OCI-LY3 (cell line): Measurements from ENCODE around the gene CACNG1.

Experiments used
- H2AFZ ChIP-seq: fragments of 200-600, 300-600 bp; shearing (Covaris generic); 2 replicates; pipeline ENCODE4 v1.6.0; 2014; ENCODE audit warnings: antibody characterized with exemption, low read depth, low read length
- H3K27ac ChIP-seq: fragments of 200-600, 300-600 bp; sonication (generic); 2 replicates; pipeline ENCODE4 v1.5.1; 2014; ENCODE audit warnings: mild to moderate bottlenecking, low read length, moderate library complexity, mixed read lengths
- H3K27me3 ChIP-seq: fragments of 200-600, 300-600 bp; sonication (generic); 2 replicates; pipeline ENCODE4 v1.6.1; 2014; ENCODE audit warnings: low read depth, low read length, mixed read lengths
- H3K36me3 ChIP-seq: fragments of 200-600, 300-600 bp; sonication (generic); replicated peaks from 2 replicates; pipeline ENCODE3; 2014; ENCODE audit warnings: low read depth, low read length, mixed read lengths
- H3K4me1 ChIP-seq: fragments of 300-600, 200-600 bp; sonication (generic); 2 replicates; pipeline ENCODE4 v1.6.1; 2014; ENCODE audit warnings: low read length, mixed read lengths
- H3K4me2 ChIP-seq: fragments of 200-600, 300-600 bp; sonication (generic); 2 replicates; pipeline ENCODE4 v1.6.1; 2014; ENCODE audit warnings: low read length, mixed read lengths
- H3K4me3 ChIP-seq: fragments of 300-600, 200-600 bp; sonication (generic); 2 replicates; pipeline ENCODE4 v1.5.1; 2014; ENCODE audit warnings: antibody characterized with exemption, mild to moderate bottlenecking, low read length, moderate library complexity
- H3K79me2 ChIP-seq: fragments of 300-600, 200-600 bp; shearing (Covaris generic); 2 replicates; pipeline ENCODE4 v1.6.1; 2014; ENCODE audit warnings: mild to moderate bottlenecking, low read length, mixed read lengths
- H3K9ac ChIP-seq: fragments of 300-600, 200-600 bp; shearing (Covaris generic); 2 replicates; pipeline ENCODE4 v1.6.0; 2014; ENCODE audit warnings: mild to moderate bottlenecking, low read length, moderate library complexity
- H3K9me3 ChIP-seq: fragments of 200-600, 300-600 bp; shearing (Covaris generic); 2 replicates; pipeline ENCODE4 v1.6.1; 2014; ENCODE audit warnings: low read length, mixed read lengths; ENCODE audit not compliant: insufficient read depth
- H4K20me1 ChIP-seq: fragments of 200-600, 300-600 bp; sonication (generic); 2 replicates; pipeline ENCODE4 v1.6.1; 2016; ENCODE audit warnings: low read length, mixed read lengths; ENCODE audit not compliant: insufficient read depth
- CTCF ChIP-seq: fragments of 200-600, 300-600 bp; sonication (generic); IDR thresholded peaks from 2 replicates; pipeline ENCODE4 v1.5.1; 2014; ENCODE audit warnings: antibody characterized with exemption, low read length, low read depth
- EZH2phosphoT487 ChIP-seq: fragments of 200-600 bp; shearing (Covaris generic); IDR thresholded peaks from 2 replicates; pipeline ENCODE4 v1.6.1; 2018; ENCODE audit warnings: antibody characterized with exemption, mixed run types, low read depth

The CACNG1 gene

GRCh38 chr17:67051155-67051538, 6.8 kb downstream of the CACNG1 start:
- no peak overlapping the region for H3K27ac ChIP-seq
- H3K4me2 ChIP-seq: no peak overlapping the region
- no peak for TF ChIP-seq EZH2phosphoT487
- TF ChIP-seq CTCF: no peak
- H3K4me1 ChIP-seq: no peaks in the 10 kb centered on the region
- no peaks in the 10 kb centered on the region for H4K20me1 ChIP-seq
- H3K9ac ChIP-seq: no peak overlapping the region
- H3K9me3 ChIP-seq: peaks cover 16% of the 10 kb centered on the region; the same call in 1 of the 2 replicates
- no peaks in the 10 kb centered on the region for H3K27me3 ChIP-seq
- no peak overlapping the region for H3K4me3 ChIP-seq
- no peak overlapping the region for H2AFZ ChIP-seq
- H3K36me3 ChIP-seq: no peaks in the 10 kb centered on the region
- no peaks in the 10 kb centered on the region for H3K79me2 ChIP-seq

- Histone ChIP-seq H3K9me3 (peaks cover 16% of the 10 kb centered on the region; the same call in 1 of the 2 replicates), H2AFZ (no peak overlapping the region), H3K79me2 (no peaks in the 10 kb centered on the region), H3K4me2 (no peak overlapping the region), H3K9ac (no peak overlapping the region), H4K20me1 (no peaks in the 10 kb centered on the region), H3K27ac (no peak overlapping the region), H3K4me3 (no peak overlapping the region), H3K4me1 (no peaks in the 10 kb centered on the region), H3K36me3 (no peaks in the 10 kb centered on the region), H3K27me3 (no peaks in the 10 kb centered on the region)
- TF ChIP-seq EZH2phosphoT487 (no peak), CTCF (no peak)
These were observed 7.5 kb downstream of the CACNG1 start for GRCh38 chr17:67051837-67052236.

- no peaks in the 10 kb centered on the region for H3K27me3 ChIP-seq
- no peak overlapping the region for H3K27ac ChIP-seq
- no peaks in the 10 kb centered on the region for H4K20me1 ChIP-seq
- H3K36me3 ChIP-seq: no peaks in the 10 kb centered on the region
- H3K4me1 ChIP-seq: no peaks in the 10 kb centered on the region
- peaks cover 12% of the 10 kb centered on the region; the same call in 1 of the 2 replicates for H3K9me3 ChIP-seq
- H2AFZ ChIP-seq: no peak overlapping the region
- H3K4me3 ChIP-seq: no peak overlapping the region
- no peak overlapping the region for H3K9ac ChIP-seq
- H3K4me2 ChIP-seq: no peak overlapping the region
- no peak for TF ChIP-seq CTCF
- TF ChIP-seq EZH2phosphoT487: no peak
- no peaks in the 10 kb centered on the region for H3K79me2 ChIP-seq
These were observed 8.5 kb downstream of the CACNG1 start for GRCh38 chr17:67052720-67053437.

GRCh38 chr17:67053438-67054000, 9.2 kb downstream of the CACNG1 start:
- Histone ChIP-seq H2AFZ (no peak overlapping the region), H4K20me1 (no peaks in the 10 kb centered on the region), H3K4me1 (no peaks in the 10 kb centered on the region), H3K4me3 (no peak overlapping the region), H3K4me2 (no peak overlapping the region), H3K36me3 (no peaks in the 10 kb centered on the region), H3K9me3 (peaks cover 11% of the 10 kb centered on the region; the same call in 1 of the 2 replicates), H3K79me2 (no peaks in the 10 kb centered on the region), H3K27ac (no peak overlapping the region), H3K9ac (no peak overlapping the region), H3K27me3 (no peaks in the 10 kb centered on the region)
- TF ChIP-seq EZH2phosphoT487: no peak
- TF ChIP-seq CTCF: no peak
